ENCODE measurements around the gene KCNC3. TPM values are rescaled to one million over a fixed set of nuclear protein-coding genes. Genes with fewer than 3 reads are reported as not detected.

The KCNC3 gene
- total and polyA plus RNA-seq, 2 of the 4 experiments (the other 2 are of a cell fraction), result 0.07 TPM; not detected in 1

GRCh38 chr19:50320051-50320450 lies 9.1 kb downstream of the KCNC3 start:
- Histone ChIP-seq H3K4me3 (ENCODE audit: insufficient read depth, low read depth, low read length) (no peak overlapping the region), H3K18ac (ENCODE audit: low read depth, low read length) (no peak overlapping the region), H3K56ac (ENCODE audit: extremely low read depth, insufficient read depth, low read length) (no peak overlapping the region), H2AFZ (replicated peaks; ENCODE audit: low read length, poor library complexity) (no peak overlapping the region), H3K9ac (ENCODE audit: low read depth, low read length) (no peak overlapping the region), H4K20me1 (ENCODE audit: insufficient read depth, low read length) (no peaks in the 10 kb centered on the region), H2BK120ac (ENCODE audit: low read depth, low read length) (no peak overlapping the region), H3K36me3 (ENCODE audit: control insufficient read depth, insufficient read depth, low read length) (no peaks in the 10 kb centered on the region), H2BK5ac (ENCODE audit: low read depth, low read length, poor library complexity, severe bottlenecking) (no peak overlapping the region), H3K4me1 (ENCODE audit: control insufficient read depth, insufficient read depth, low read length) (no peaks in the 10 kb centered on the region), H4K5ac (ENCODE audit: low read depth, low read length) (no peak overlapping the region), H4K8ac (ENCODE audit: low read depth in 2 of 2, low read length in 2 of 2) (no peak overlapping the region), H3K14ac (replicated peaks; ENCODE audit: low read depth, low read length) (no peak overlapping the region), H3K27ac (ENCODE audit: insufficient read depth, low read length) (no peak overlapping the region), H3K9me3 (ENCODE audit: control insufficient read depth, insufficient read depth, low read length) (no peaks in the 10 kb centered on the region), H2AK9ac (replicated peaks; ENCODE audit: low read depth, low read length, poor library complexity) (no peak overlapping the region), H3K4ac (ENCODE audit: low read depth, low read length) (no peak overlapping the region), H3K23ac (ENCODE audit: low read depth, low read length) (no peak overlapping the region), H3K27me3 (ENCODE audit: control insufficient read depth, insufficient read depth, low read length) (peaks cover 8% of the 10 kb centered on the region), H3K9me1 (ENCODE audit: insufficient read depth, low read length) (no peaks in the 10 kb centered on the region), H2AK5ac (ENCODE audit: low read depth, low read length) (no peak overlapping the region), H2BK15ac (ENCODE audit: low read depth, low read length) (no peak overlapping the region), H4K91ac (ENCODE audit: insufficient read depth, low read depth, low read length) (no peak overlapping the region), H3K79me1 (ENCODE audit: low read depth in 1 of 2, low read length in 2 of 2) (no peaks in the 10 kb centered on the region), H2BK20ac (ENCODE audit: low read depth, low read length) (no peak overlapping the region), H3K4me2 (ENCODE audit: low read depth, low read length) (no peak overlapping the region)
- in situ Hi-C loops (cut with MboI; ENCODE audit: low sequenced_read_pairs), result no loop called here
- ATAC-seq (ENCODE audit: low read depth), result no peak
- intact Hi-C loops (cut with micrococcal nuclease), result no loop called here
- DNase-seq, result no peak
- ChIA-PET POLR2A (ENCODE audit: unreplicated experiment) (no interaction called here), CTCF (no interaction called here)
- WGBS, 2 experiments (ENCODE audit: extremely low coverage in 2 of 2, insufficient read length in 1 of 2), result 84% methylated on average over 5 of the region's 12 CpGs; no CpG with 5 or more reads in 1 of the 2 experiments
- TF ChIP-seq FOS (IDR thresholded peaks at IDR 0.05; ENCODE audit: low read depth, low read length) (no peak), RFX5 (IDR thresholded peaks at IDR 0.05; ENCODE audit: low read depth, low read length) (no peak), RAD21 (IDR thresholded peaks at IDR 0.05; ENCODE audit: low read length) (no peak), RCOR1 (IDR thresholded peaks at IDR 0.05; ENCODE audit: insufficient replicate concordance, low read length) (no peak), NFE2L2 (IDR thresholded peaks at IDR 0.05; ENCODE audit: low read depth, low read length) (no peak), CEBPB (IDR thresholded peaks at IDR 0.05; ENCODE audit: low read depth, low read length) (no peak), CHD1 (IDR thresholded peaks at IDR 0.05; ENCODE audit: low read depth, low read length) (no peak), MAZ (IDR thresholded peaks at IDR 0.05; ENCODE audit: borderline replicate concordance, low read depth, low read length) (no peak)
- TF ChIP-seq, protein P1, sequence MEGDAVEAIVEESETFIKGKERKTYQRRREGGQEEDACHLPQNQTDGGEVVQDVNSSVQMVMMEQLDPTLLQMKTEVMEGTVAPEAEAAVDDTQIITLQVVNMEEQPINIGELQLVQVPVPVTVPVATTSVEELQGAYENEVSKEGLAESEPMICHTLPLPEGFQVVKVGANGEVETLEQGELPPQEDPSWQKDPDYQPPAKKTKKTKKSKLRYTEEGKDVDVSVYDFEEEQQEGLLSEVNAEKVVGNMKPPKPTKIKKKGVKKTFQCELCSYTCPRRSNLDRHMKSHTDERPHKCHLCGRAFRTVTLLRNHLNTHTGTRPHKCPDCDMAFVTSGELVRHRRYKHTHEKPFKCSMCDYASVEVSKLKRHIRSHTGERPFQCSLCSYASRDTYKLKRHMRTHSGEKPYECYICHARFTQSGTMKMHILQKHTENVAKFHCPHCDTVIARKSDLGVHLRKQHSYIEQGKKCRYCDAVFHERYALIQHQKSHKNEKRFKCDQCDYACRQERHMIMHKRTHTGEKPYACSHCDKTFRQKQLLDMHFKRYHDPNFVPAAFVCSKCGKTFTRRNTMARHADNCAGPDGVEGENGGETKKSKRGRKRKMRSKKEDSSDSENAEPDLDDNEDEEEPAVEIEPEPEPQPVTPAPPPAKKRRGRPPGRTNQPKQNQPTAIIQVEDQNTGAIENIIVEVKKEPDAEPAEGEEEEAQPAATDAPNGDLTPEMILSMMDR (conservative IDR thresholded peaks at IDR 0.05; ENCODE audit: low read depth, low read length), result no peak
- TF ChIP-seq, protein P2, sequence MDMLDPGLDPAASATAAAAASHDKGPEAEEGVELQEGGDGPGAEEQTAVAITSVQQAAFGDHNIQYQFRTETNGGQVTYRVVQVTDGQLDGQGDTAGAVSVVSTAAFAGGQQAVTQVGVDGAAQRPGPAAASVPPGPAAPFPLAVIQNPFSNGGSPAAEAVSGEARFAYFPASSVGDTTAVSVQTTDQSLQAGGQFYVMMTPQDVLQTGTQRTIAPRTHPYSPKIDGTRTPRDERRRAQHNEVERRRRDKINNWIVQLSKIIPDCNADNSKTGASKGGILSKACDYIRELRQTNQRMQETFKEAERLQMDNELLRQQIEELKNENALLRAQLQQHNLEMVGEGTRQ (IDR thresholded peaks at IDR 0.05; ENCODE audit: low read depth, low read length), result no peak
- BruUV-seq (replicated peaks), result no TSS peak
- dilution Hi-C loops (cut with HindIII; ENCODE audit: low sequenced_read_pairs, unreplicated experiment), result no loop called here

Data from IMR-90 (cell line).